Body of pancreas (tissue), 4 donors: ENCODE results near the gene POLR1G. TPM values are rescaled to one million over a fixed set of nuclear protein-coding genes. Genes with fewer than 3 reads are reported as not detected.
A peak's percentile ranks its signal among the peaks of the same experiment; 100 is the strongest.

ENCODE experiments used
- ATAC-seq: fragments of 150-250 bp; one replicate; pipeline ENCODE4 v1.9.1; 2016
- DNase-seq, 4 donors: peaks; one replicate each; pipeline ENCODE4 v3.0.0-alpha.2; 2019
- H3K27ac ChIP-seq, 4 donors: fragments of 200-600 bp; sonication (generic); 1 replicate in 3 of 4; 2 replicates in 1 of 4; pipeline versions ENCODE4 v1.5.1 to v1.6.1; 2016 to 2019; ENCODE audit warnings: mild to moderate bottlenecking in 1 of 4, mixed read lengths in 1 of 4, moderate library complexity in 1 of 4
- H3K27me3 ChIP-seq, 2 donors: fragments of 200-600 bp; sonication (generic); one replicate each; pipeline ENCODE4 v1.6.0; 2016; ENCODE audit warnings: mild to moderate bottlenecking in 1 of 2
- H3K36me3 ChIP-seq, 2 donors: fragments of 200-600 bp; sonication (generic); replicated peaks in 1 of 2; 2 replicates each; pipeline ENCODE4 v1.5.1; 2016; ENCODE audit warnings: low read depth in 2 of 2; ENCODE audit not compliant: insufficient read depth in 1 of 2
- H3K4me1 ChIP-seq: fragments of 200-600 bp; sonication (generic); one replicate; pipeline ENCODE4 v1.6.0; 2016
- H3K4me3 ChIP-seq, 2 donors: fragments of 200-600 bp; sonication (generic); 1 replicate in 1 of 2; 2 replicates in 1 of 2; pipeline ENCODE4 v1.5.1; 2016 to 2019
- H3K9me3 ChIP-seq, 3 donors: fragments of 200-600 bp; sonication (generic); 1 replicate in 2 of 3; 2 replicates in 1 of 3; pipeline ENCODE4 v1.5.1; 2016
- CTCF ChIP-seq, 7 experiments: fragments of 450-650 bp in 4 of 7; fragments of 200-600 bp in 3 of 7; sonication (generic) in 3 of 7; IDR thresholded peaks; one replicate each; pipeline ENCODE4 v1.5.1; 2016 to 2019; ENCODE audit warnings: antibody characterized with exemption in 7 of 7
- POLR2A ChIP-seq, 3 donors: fragments of 450-650 bp; IDR thresholded peaks; one replicate each; pipeline ENCODE4 v1.6.1; 2016; ENCODE audit warnings: antibody characterized with exemption in 3 of 3, mild to moderate bottlenecking in 2 of 3
- WGBS, 2 donors: methylation state at CpG; one replicate each; pipeline ENCODE4 v1.1.5; 2017; 5-methylcytosine and 5-hydroxymethylcytosine counted together
- intact Hi-C: fragments of 100-400 bp; cut with DNase I; formaldehyde crosslinking; loops from one replicate; pipeline ENCODE4 v1.15.1; 2023
- microRNA-seq, 2 donors: library from miRNA; unstranded; fragments of <30 nt; microRNA quantifications; one replicate each; pipeline ENCODE4, GENCODE V29; 2016; ENCODE audit warnings: borderline number of aligned reads in 2 of 2, borderline replicate concordance in 2 of 2
- small RNA-seq: library from RNA; depleted of rRNA; stranded (forward); fragments of <200 nt; gene quantifications from one replicate; pipeline ENCODE3, GENCODE V24; 2016
- total RNA-seq, 2 donors: library from RNA; depleted of rRNA; stranded (reverse); fragments of >200 nt; gene quantifications; one replicate each; pipeline ENCODE4 v1.1.0, GENCODE V29; 2016

POLR1G gene
- total RNA-seq, 2 donors from 2014 or later: 1.8 to 2.0 TPM

- DNase-seq: no peak
- intact Hi-C loops: no loop called here
- TF ChIP-seq CTCF (IDR thresholded peaks at IDR 0.05) (no peak), POLR2A (IDR thresholded peaks at IDR 0.05) (no peak)
Observed at GRCh38 chr19:45456500-45456815, 50.0 kb downstream of the POLR1G start.

GRCh38 chr19:45457776-45458175, 51.3 kb downstream of the POLR1G start:
- intact Hi-C loops: no loop called here
- no peak for TF ChIP-seq POLR2A (IDR thresholded peaks at IDR 0.05)
- no peak for TF ChIP-seq CTCF (IDR thresholded peaks at IDR 0.05)

More at GRCh38 chr19:45456500-45456815, 50.0 kb downstream of the POLR1G start:
- peak overlapping the region; percentile 89 to 98 (median 90) for H3K27ac ChIP-seq
- no peaks in the 10 kb centered on the region for H3K36me3 ChIP-seq
- H3K4me1 ChIP-seq: peaks cover 28% of the 10 kb centered on the region
- WGBS, 2 donors: 62 to 80% methylated on average over 2 of the region's 2 CpGs
- ATAC-seq: no peak
- H3K4me3 ChIP-seq: no peak overlapping the region
- H3K27me3 ChIP-seq: no peaks in the 10 kb centered on the region
- no peaks in the 10 kb centered on the region for H3K9me3 ChIP-seq

More at GRCh38 chr19:45457776-45458175, 51.3 kb downstream of the POLR1G start:
- Histone ChIP-seq H3K4me3 (no peak overlapping the region), H3K36me3 (no peaks in the 10 kb centered on the region), H3K9me3 (no peaks in the 10 kb centered on the region), H3K4me1 (peaks cover 25% of the 10 kb centered on the region), H3K27me3 (no peaks in the 10 kb centered on the region), H3K27ac (no peak overlapping the region)
- DNase-seq (no peak), ATAC-seq (no peak)

Small RNA genes lying within 50 kb of the gene (microRNA-seq; reads per million reads assigned to microRNA genes)
- 0 reads per million in 2 donors for gene MIR6088

Small RNA genes lying within 50 kb of the gene (small RNA-seq; reads per million reads assigned to genes)
- not detected for gene MIR6088

Other genes with a start within 250 kb of the POLR1G start
- gene NKPD1, start 245.7 kb upstream of the POLR1G start, total RNA-seq: not detected
- gene TRAPPC6A, start 228.4 kb upstream of the POLR1G start, total RNA-seq: 1 to 10 TPM in 1 of 2 donors, not detected in 1; 8.3 TPM
- gene BLOC1S3, start 227.9 kb upstream of the POLR1G start, total RNA-seq: 10 to 100 TPM in 1 of 2 donors, 1 to 10 TPM in 1; 4.9 to 12.5 TPM
- gene EXOC3L2, start 161.2 kb upstream of the POLR1G start, total RNA-seq: 1 to 10 TPM; 4.2 to 6.9 TPM
- 10 to 100 TPM in 1 of 2 donors, 1 to 10 TPM in 1; 9.2 to 12.5 TPM for gene MARK4, start 155.4 kb upstream of the POLR1G start, total RNA-seq
- not detected for gene CKM, start 83.8 kb upstream of the POLR1G start, total RNA-seq
- gene KLC3, start 65.9 kb upstream of the POLR1G start, total RNA-seq: 10 to 100 TPM in 1 of 2 donors, 1 to 10 TPM in 1; 1.3 to 11.7 TPM
- 10 to 100 TPM in 1 of 2 donors, 1 to 10 TPM in 1; 7.8 to 29.3 TPM for gene ERCC2, start 36.1 kb upstream of the POLR1G start, total RNA-seq
- 10 to 100 TPM; 26.4 to 32.9 TPM for gene PPP1R13L, start 1.6 kb upstream of the POLR1G start, total RNA-seq
- gene ERCC1, start 17.3 kb downstream of the POLR1G start, total RNA-seq: 10 to 100 TPM; 91.3 to 97.9 TPM
- gene FOSB, start 61.4 kb downstream of the POLR1G start, total RNA-seq: 10 to 100 TPM in 1 of 2 donors, 1 to 10 TPM in 1; 4.2 to 84.7 TPM
- 1 to 10 TPM; 2.9 to 5.6 TPM for gene RTN2, start 90.4 kb downstream of the POLR1G start, total RNA-seq
- not detected for gene PPM1N, start 91.8 kb downstream of the POLR1G start, total RNA-seq
- gene VASP, start 100.8 kb downstream of the POLR1G start, total RNA-seq: 10 to 100 TPM; 27.0 to 29.7 TPM
- gene OPA3, start 178.2 kb downstream of the POLR1G start, total RNA-seq: 10 to 100 TPM in 1 of 2 donors, 1 to 10 TPM in 1; 4.2 to 22.7 TPM
- 1 to 10 TPM in 1 of 2 donors, under 1 TPM in 1; 0.99 to 1.3 TPM for gene GPR4, start 195.6 kb downstream of the POLR1G start, total RNA-seq
- gene EML2, start 232.8 kb downstream of the POLR1G start, total RNA-seq: 10 to 100 TPM; 25.7 to 60.6 TPM